ENCODE measurements around the gene NUP133.
"Not testable (repeated sequence)": the region's sequence is repeated elsewhere in the genome, so short reads cannot be mapped to it uniquely, and the experiment has no call there.

The NUP133 gene

GRCh38 chr1:229508823-229509337, 739 bp upstream of the NUP133 start:
- no peaks in the 10 kb centered on the region for H3K9me3 ChIP-seq (ENCODE audit: control insufficient read depth, insufficient read depth, low read length)
- H3K4me3 ChIP-seq (ENCODE audit: low read depth, low read length) = peak overlapping the region; percentile 79
- H3K4me1 ChIP-seq (ENCODE audit: control insufficient read depth, insufficient read depth, low read length) = peaks cover 12% of the 10 kb centered on the region
- H3K36me3 ChIP-seq (ENCODE audit: control insufficient read depth, insufficient read depth, low read length) = peaks cover 18% of the 10 kb centered on the region
- peak overlapping the region; percentile 89 for H3K9ac ChIP-seq (ENCODE audit: low read depth, low read length)
- H3K27ac ChIP-seq (ENCODE audit: low read depth, low read length) = peak overlapping the region; percentile 97
- H3K27me3 ChIP-seq (ENCODE audit: control insufficient read depth, insufficient read depth, low read length) = no peaks in the 10 kb centered on the region

GRCh38 chr1:229507502-229507901, 639 bp downstream of the NUP133 start:
- Histone ChIP-seq H3K27me3 (ENCODE audit: control insufficient read depth, insufficient read depth, low read length) (no peaks in the 10 kb centered on the region), H3K4me1 (ENCODE audit: control insufficient read depth, insufficient read depth, low read length) (peaks cover 12% of the 10 kb centered on the region), H3K36me3 (ENCODE audit: control insufficient read depth, insufficient read depth, low read length) (peaks cover 27% of the 10 kb centered on the region), H3K27ac (ENCODE audit: low read depth, low read length) (peak overlapping the region; percentile 97), H3K9me3 (ENCODE audit: control insufficient read depth, insufficient read depth, low read length) (no peaks in the 10 kb centered on the region), H3K4me3 (ENCODE audit: low read depth, low read length) (peak overlapping the region; percentile 79), H3K9ac (ENCODE audit: low read depth, low read length) (peak overlapping the region; percentile 89)

- H3K9me3 ChIP-seq (ENCODE audit: control insufficient read depth, insufficient read depth, low read length) = no peaks in the 10 kb centered on the region
- H3K27me3 ChIP-seq (ENCODE audit: control insufficient read depth, insufficient read depth, low read length) = no peaks in the 10 kb centered on the region
- no peak overlapping the region for H3K27ac ChIP-seq (ENCODE audit: low read depth, low read length)
- peaks cover 31% of the 10 kb centered on the region for H3K36me3 ChIP-seq (ENCODE audit: control insufficient read depth, insufficient read depth, low read length)
- peak overlapping the region; percentile 89; the same call in 1 of the 2 replicates for H3K9ac ChIP-seq (ENCODE audit: low read depth, low read length)
- H3K4me1 ChIP-seq (ENCODE audit: control insufficient read depth, insufficient read depth, low read length) = peaks cover 12% of the 10 kb centered on the region
- peak overlapping the region; percentile 79 for H3K4me3 ChIP-seq (ENCODE audit: low read depth, low read length)
Measured at GRCh38 chr1:229506633-229507032, 1.5 kb downstream of the NUP133 start.

- no peak overlapping the region for H3K27ac ChIP-seq (ENCODE audit: low read depth, low read length)
- no peaks in the 10 kb centered on the region for H3K4me1 ChIP-seq (ENCODE audit: control insufficient read depth, insufficient read depth, low read length)
- H3K27me3 ChIP-seq (ENCODE audit: control insufficient read depth, insufficient read depth, low read length) = no peaks in the 10 kb centered on the region
- peaks cover 83% of the 10 kb centered on the region for H3K36me3 ChIP-seq (ENCODE audit: control insufficient read depth, insufficient read depth, low read length)
- no peaks in the 10 kb centered on the region for H3K9me3 ChIP-seq (ENCODE audit: control insufficient read depth, insufficient read depth, low read length)
- no peak overlapping the region for H3K9ac ChIP-seq (ENCODE audit: low read depth, low read length)
- H3K4me3 ChIP-seq (ENCODE audit: low read depth, low read length) = no peak overlapping the region
Measured at GRCh38 chr1:229495782-229496181, 12.4 kb downstream of the NUP133 start.

- H3K9me3 ChIP-seq (ENCODE audit: control insufficient read depth, insufficient read depth, low read length) = no peaks in the 10 kb centered on the region
- H3K4me3 ChIP-seq (ENCODE audit: low read depth, low read length) = no peak overlapping the region
- no peaks in the 10 kb centered on the region for H3K27me3 ChIP-seq (ENCODE audit: control insufficient read depth, insufficient read depth, low read length)
- H3K27ac ChIP-seq (ENCODE audit: low read depth, low read length) = no peak overlapping the region
- H3K4me1 ChIP-seq (ENCODE audit: control insufficient read depth, insufficient read depth, low read length) = no peaks in the 10 kb centered on the region
- no peak overlapping the region for H3K9ac ChIP-seq (ENCODE audit: low read depth, low read length)
- peaks cover 84% of the 10 kb centered on the region for H3K36me3 ChIP-seq (ENCODE audit: control insufficient read depth, insufficient read depth, low read length)
Measured at GRCh38 chr1:229487181-229487580, 21.0 kb downstream of the NUP133 start.

GRCh38 chr1:229485318-229485717, 22.8 kb downstream of the NUP133 start:
- no peaks in the 10 kb centered on the region for H3K9me3 ChIP-seq (ENCODE audit: control insufficient read depth, insufficient read depth, low read length)
- H3K9ac ChIP-seq (ENCODE audit: low read depth, low read length) = no peak overlapping the region
- H3K27ac ChIP-seq (ENCODE audit: low read depth, low read length) = no peak overlapping the region
- H3K4me3 ChIP-seq (ENCODE audit: low read depth, low read length) = no peak overlapping the region
- peaks cover 93% of the 10 kb centered on the region for H3K36me3 ChIP-seq (ENCODE audit: control insufficient read depth, insufficient read depth, low read length)
- no peaks in the 10 kb centered on the region for H3K4me1 ChIP-seq (ENCODE audit: control insufficient read depth, insufficient read depth, low read length)
- no peaks in the 10 kb centered on the region for H3K27me3 ChIP-seq (ENCODE audit: control insufficient read depth, insufficient read depth, low read length)

GRCh38 chr1:229482511-229482910, 25.6 kb downstream of the NUP133 start:
- H3K27me3 ChIP-seq (ENCODE audit: control insufficient read depth, insufficient read depth, low read length) = no peaks in the 10 kb centered on the region
- H3K9ac ChIP-seq (ENCODE audit: low read depth, low read length) = no peak overlapping the region
- no peak overlapping the region for H3K4me3 ChIP-seq (ENCODE audit: low read depth, low read length)
- no peak overlapping the region for H3K27ac ChIP-seq (ENCODE audit: low read depth, low read length)
- H3K36me3 ChIP-seq (ENCODE audit: control insufficient read depth, insufficient read depth, low read length) = peaks cover 94% of the 10 kb centered on the region
- no peaks in the 10 kb centered on the region for H3K9me3 ChIP-seq (ENCODE audit: control insufficient read depth, insufficient read depth, low read length)
- H3K4me1 ChIP-seq (ENCODE audit: control insufficient read depth, insufficient read depth, low read length) = no peaks in the 10 kb centered on the region

GRCh38 chr1:229480495-229480894, 27.6 kb downstream of the NUP133 start:
- no peak overlapping the region for H3K4me3 ChIP-seq (ENCODE audit: low read depth, low read length)
- H3K9ac ChIP-seq (ENCODE audit: low read depth, low read length) = no peak overlapping the region
- no peaks in the 10 kb centered on the region for H3K27me3 ChIP-seq (ENCODE audit: control insufficient read depth, insufficient read depth, low read length)
- H3K4me1 ChIP-seq (ENCODE audit: control insufficient read depth, insufficient read depth, low read length) = no peaks in the 10 kb centered on the region
- no peak overlapping the region for H3K27ac ChIP-seq (ENCODE audit: low read depth, low read length)
- peaks cover 90% of the 10 kb centered on the region for H3K36me3 ChIP-seq (ENCODE audit: control insufficient read depth, insufficient read depth, low read length)
- H3K9me3 ChIP-seq (ENCODE audit: control insufficient read depth, insufficient read depth, low read length) = no peaks in the 10 kb centered on the region

- Histone ChIP-seq H3K4me3 (ENCODE audit: low read depth, low read length) (no peak overlapping the region), H3K27me3 (ENCODE audit: control insufficient read depth, insufficient read depth, low read length) (no peaks in the 10 kb centered on the region), H3K9me3 (ENCODE audit: control insufficient read depth, insufficient read depth, low read length) (no peaks in the 10 kb centered on the region), H3K4me1 (ENCODE audit: control insufficient read depth, insufficient read depth, low read length) (no peaks in the 10 kb centered on the region), H3K36me3 (ENCODE audit: control insufficient read depth, insufficient read depth, low read length) (peaks cover 90% of the 10 kb centered on the region), H3K9ac (ENCODE audit: low read depth, low read length) (no peak overlapping the region), H3K27ac (ENCODE audit: low read depth, low read length) (no peak overlapping the region)
Measured at GRCh38 chr1:229479660-229480399, 28.3 kb downstream of the NUP133 start.

- H3K36me3 ChIP-seq (ENCODE audit: control insufficient read depth, insufficient read depth, low read length) = peaks cover 90% of the 10 kb centered on the region
- no peak overlapping the region for H3K27ac ChIP-seq (ENCODE audit: low read depth, low read length)
- H3K4me3 ChIP-seq (ENCODE audit: low read depth, low read length) = no peak overlapping the region
Measured at GRCh38 chr1:229478852-229479251, 29.3 kb downstream of the NUP133 start.

GRCh38 chr1:229475859-229476258, 32.3 kb downstream of the NUP133 start:
- H3K27ac ChIP-seq (ENCODE audit: low read depth, low read length); H3K9ac ChIP-seq (ENCODE audit: low read depth, low read length); H3K27me3 ChIP-seq (ENCODE audit: control insufficient read depth, insufficient read depth, low read length); H3K4me3 ChIP-seq (ENCODE audit: low read depth, low read length); H3K4me1 ChIP-seq (ENCODE audit: control insufficient read depth, insufficient read depth, low read length); H3K9me3 ChIP-seq (ENCODE audit: control insufficient read depth, insufficient read depth, low read length): not testable (repeated sequence)
- H3K36me3 ChIP-seq (ENCODE audit: control insufficient read depth, insufficient read depth, low read length) = peaks cover 84% of the 10 kb centered on the region

More at GRCh38 chr1:229478852-229479251, 29.3 kb downstream of the NUP133 start:
- Histone ChIP-seq H3K27me3 (ENCODE audit: control insufficient read depth, insufficient read depth, low read length) (no peaks in the 10 kb centered on the region), H3K9me3 (ENCODE audit: control insufficient read depth, insufficient read depth, low read length) (no peaks in the 10 kb centered on the region), H3K4me1 (ENCODE audit: control insufficient read depth, insufficient read depth, low read length) (no peaks in the 10 kb centered on the region), H3K9ac (ENCODE audit: low read depth, low read length) (no peak overlapping the region)

All from HUES48 (cell line).